Measurements from ENCODE around the gene PPT2. TPM values are rescaled to one million over a fixed set of nuclear protein-coding genes. Genes with fewer than 3 reads are reported as not detected.

PPT2 gene
- total RNA-seq, 1 experiment from 2014 or later = 46.3 TPM

DNA sequence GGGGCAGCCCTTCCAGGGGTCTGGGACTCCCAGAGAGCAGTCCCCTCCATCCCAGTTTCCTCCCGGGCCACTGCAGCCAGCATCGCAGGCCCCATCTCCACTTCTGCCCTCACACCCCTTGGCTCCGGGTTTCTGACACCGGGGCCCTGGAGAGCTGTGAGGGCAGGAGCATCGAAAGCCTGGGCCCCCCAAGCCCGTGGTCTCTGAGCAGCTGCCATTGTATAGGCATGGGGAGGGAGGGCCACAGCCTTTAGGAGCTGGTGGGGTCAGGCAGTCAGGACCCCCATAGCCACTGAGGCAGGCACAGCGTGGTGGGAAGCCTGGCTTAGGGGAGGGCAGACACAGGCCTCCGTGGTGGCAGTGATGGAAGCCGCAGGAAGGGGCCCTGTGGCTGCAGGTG lies 48.2 kb downstream of the PPT2 start:
- no peak overlapping the region for H3K27ac Mint-ChIP-seq
- Histone ChIP-seq H3K14ac (ENCODE audit: insufficient read depth, low read length) (no peak overlapping the region), H4K8ac (replicated peaks; ENCODE audit: insufficient read length, low read depth, low read length) (no peak overlapping the region), H3K18ac (ENCODE audit: insufficient read length, low read depth, low read length) (no peak overlapping the region), H3T11ph (ENCODE audit: low read length) (no peak overlapping the region), H4K20me1 (ENCODE audit: control insufficient read depth, insufficient read depth, insufficient read length) (no peaks in the 10 kb centered on the region), H2BK5ac (ENCODE audit: insufficient read length, low read length) (no peak overlapping the region), H4K91ac (ENCODE audit: insufficient read length, low read depth, low read length) (no peak overlapping the region), H3K4me2 (ENCODE audit: insufficient read depth, insufficient read length, low read length) (no peak overlapping the region), H3K27ac (ENCODE audit: insufficient read length, low read depth, low read length) (no peak overlapping the region), H3K79me2 (ENCODE audit: insufficient read depth, low read length) (no peaks in the 10 kb centered on the region), H2BK12ac (ENCODE audit: insufficient read length, low read depth, low read length) (no peak overlapping the region), H3K23ac (ENCODE audit: insufficient read length, low read depth, low read length) (no peak overlapping the region), H3K4me1 (ENCODE audit: insufficient read depth, low read length) (no peaks in the 10 kb centered on the region; the same call in 1 of the 2 replicates), H3K23me2 (ENCODE audit: insufficient read length, low read depth, low read length, poor library complexity, severe bottlenecking) (no peaks in the 10 kb centered on the region), H3K9ac (ENCODE audit: extremely low read depth, insufficient read length, low read length) (no peak overlapping the region), H3K79me1 (ENCODE audit: insufficient read depth, low read depth, low read length, poor library complexity, severe bottlenecking) (no peaks in the 10 kb centered on the region), H2AFZ (ENCODE audit: low read length) (no peak overlapping the region), H2AK5ac (ENCODE audit: insufficient read length, low read length) (no peak overlapping the region), H3K9me3 (ENCODE audit: control insufficient read depth, low read depth, low read length) (no peaks in the 10 kb centered on the region), H2BK15ac (ENCODE audit: low read depth, low read length) (no peak overlapping the region; the same call in 1 of the 2 replicates), H2BK20ac (ENCODE audit: low read depth, low read length, poor library complexity, severe bottlenecking) (no peak overlapping the region), H3K27me3 (ENCODE audit: insufficient read depth, low read length) (no peaks in the 10 kb centered on the region), H3K4ac (ENCODE audit: low read depth, low read length) (no peak overlapping the region), H3K56ac (ENCODE audit: insufficient read length, low read depth, low read length) (no peak overlapping the region), H4K5ac (ENCODE audit: insufficient read length, low read depth, low read length) (no peak overlapping the region), H2BK120ac (ENCODE audit: low read depth, low read length, poor library complexity, severe bottlenecking) (no peak overlapping the region)
- no CpG with 5 or more reads among the region's 9 CpGs for WGBS (ENCODE audit: extremely low coverage, insufficient read length, low lambda C conversion rate)
- peaks cover under 1 to 5% of the 10 kb centered on the region in 2 experiments; a peak in 3 of 4 replicates for H3K4me1 Mint-ChIP-seq
- H3K9me3 Mint-ChIP-seq = peaks cover 0 to 3% of the 10 kb centered on the region in 2 experiments; a peak in 2 of 5 replicates
- no peak for DNase-seq
- H3K27me3 Mint-ChIP-seq (ENCODE audit: low read depth) = peaks cover 5% of the 10 kb centered on the region
- no peaks in the 10 kb centered on the region for H3K36me3 Mint-ChIP-seq (ENCODE audit: insufficient read depth in 1 of 3, low read depth in 3 of 3)
- TF ChIP-seq, protein P1, sequence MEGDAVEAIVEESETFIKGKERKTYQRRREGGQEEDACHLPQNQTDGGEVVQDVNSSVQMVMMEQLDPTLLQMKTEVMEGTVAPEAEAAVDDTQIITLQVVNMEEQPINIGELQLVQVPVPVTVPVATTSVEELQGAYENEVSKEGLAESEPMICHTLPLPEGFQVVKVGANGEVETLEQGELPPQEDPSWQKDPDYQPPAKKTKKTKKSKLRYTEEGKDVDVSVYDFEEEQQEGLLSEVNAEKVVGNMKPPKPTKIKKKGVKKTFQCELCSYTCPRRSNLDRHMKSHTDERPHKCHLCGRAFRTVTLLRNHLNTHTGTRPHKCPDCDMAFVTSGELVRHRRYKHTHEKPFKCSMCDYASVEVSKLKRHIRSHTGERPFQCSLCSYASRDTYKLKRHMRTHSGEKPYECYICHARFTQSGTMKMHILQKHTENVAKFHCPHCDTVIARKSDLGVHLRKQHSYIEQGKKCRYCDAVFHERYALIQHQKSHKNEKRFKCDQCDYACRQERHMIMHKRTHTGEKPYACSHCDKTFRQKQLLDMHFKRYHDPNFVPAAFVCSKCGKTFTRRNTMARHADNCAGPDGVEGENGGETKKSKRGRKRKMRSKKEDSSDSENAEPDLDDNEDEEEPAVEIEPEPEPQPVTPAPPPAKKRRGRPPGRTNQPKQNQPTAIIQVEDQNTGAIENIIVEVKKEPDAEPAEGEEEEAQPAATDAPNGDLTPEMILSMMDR (conservative IDR thresholded peaks at IDR 0.05) = no peak
- no peak overlapping the region for H3K4me3 Mint-ChIP-seq
